Vagina (tissue), 2 donors: ENCODE results near the gene LRCH1. TPM values are rescaled to one million over a fixed set of nuclear protein-coding genes. Genes with fewer than 3 reads are reported as not detected.
A peak's percentile ranks its signal among the peaks of the same experiment; 100 is the strongest.

Experiments used
- DNase-seq, 2 donors: peaks; one replicate each; pipeline ENCODE4 v3.0.0-alpha.2; 2017; ENCODE audit errors: extremely low spot score in 2 of 2
- H3K27ac ChIP-seq: fragments of 200-600 bp; sonication (generic); one replicate; pipeline ENCODE4 v1.5.1; 2019
- H3K27me3 ChIP-seq: fragments of 200-600 bp; sonication (generic); one replicate; pipeline ENCODE4 v1.5.1; 2019
- H3K36me3 ChIP-seq, 2 donors: fragments of 200-600 bp; sonication (generic); one replicate each; pipeline ENCODE4 v1.5.1; 2017 to 2019
- H3K4me1 ChIP-seq: fragments of 200-600 bp; sonication (generic); one replicate; pipeline ENCODE4 v1.5.1; 2019
- H3K4me3 ChIP-seq, 2 donors: fragments of 200-600 bp; sonication (generic); 1 replicate in 1 of 2; 2 replicates in 1 of 2; pipeline ENCODE4 v1.5.1; 2016 to 2019
- H3K9me3 ChIP-seq: fragments of 200-600 bp; sonication (generic); one replicate; pipeline ENCODE4 v1.5.1; 2019
- CTCF ChIP-seq, 3 experiments: fragments of 450-650 bp in 2 of 3; fragments of 200-600 bp in 1 of 3; sonication (generic) in 1 of 3; IDR thresholded peaks; one replicate each; pipeline ENCODE4 v1.5.1; 2017 to 2019; ENCODE audit warnings: antibody characterized with exemption in 3 of 3, mild to moderate bottlenecking in 2 of 3, moderate library complexity in 2 of 3
- POLR2A ChIP-seq, 2 donors: fragments of 450-650 bp; IDR thresholded peaks; one replicate each; pipeline ENCODE4 v1.6.1; 2017; ENCODE audit warnings: antibody characterized with exemption in 2 of 2, mild to moderate bottlenecking in 2 of 2, moderate library complexity in 2 of 2
- POLR2AphosphoS5 ChIP-seq, 2 donors: sonication (generic); formaldehyde crosslinking; IDR thresholded peaks; one replicate each; pipeline ENCODE4 v1.9.0; 2017; ENCODE audit warnings: antibody characterized with exemption in 2 of 2, mild to moderate bottlenecking in 2 of 2, low read depth in 1 of 2; ENCODE audit not compliant: insufficient read depth in 1 of 2
- intact Hi-C: fragments of 100-400 bp; cut with DNase I; formaldehyde crosslinking; loops from one replicate; pipeline ENCODE4 v1.15.1; 2023
- total RNA-seq: library from RNA; depleted of rRNA; stranded (reverse); fragments of >200 nt; gene quantifications from one replicate; pipeline ENCODE4 v1.2.3, GENCODE V29; 2016

LRCH1 gene
- total RNA-seq, 1 donor from 2014 or later: 21.4 TPM

DNA sequence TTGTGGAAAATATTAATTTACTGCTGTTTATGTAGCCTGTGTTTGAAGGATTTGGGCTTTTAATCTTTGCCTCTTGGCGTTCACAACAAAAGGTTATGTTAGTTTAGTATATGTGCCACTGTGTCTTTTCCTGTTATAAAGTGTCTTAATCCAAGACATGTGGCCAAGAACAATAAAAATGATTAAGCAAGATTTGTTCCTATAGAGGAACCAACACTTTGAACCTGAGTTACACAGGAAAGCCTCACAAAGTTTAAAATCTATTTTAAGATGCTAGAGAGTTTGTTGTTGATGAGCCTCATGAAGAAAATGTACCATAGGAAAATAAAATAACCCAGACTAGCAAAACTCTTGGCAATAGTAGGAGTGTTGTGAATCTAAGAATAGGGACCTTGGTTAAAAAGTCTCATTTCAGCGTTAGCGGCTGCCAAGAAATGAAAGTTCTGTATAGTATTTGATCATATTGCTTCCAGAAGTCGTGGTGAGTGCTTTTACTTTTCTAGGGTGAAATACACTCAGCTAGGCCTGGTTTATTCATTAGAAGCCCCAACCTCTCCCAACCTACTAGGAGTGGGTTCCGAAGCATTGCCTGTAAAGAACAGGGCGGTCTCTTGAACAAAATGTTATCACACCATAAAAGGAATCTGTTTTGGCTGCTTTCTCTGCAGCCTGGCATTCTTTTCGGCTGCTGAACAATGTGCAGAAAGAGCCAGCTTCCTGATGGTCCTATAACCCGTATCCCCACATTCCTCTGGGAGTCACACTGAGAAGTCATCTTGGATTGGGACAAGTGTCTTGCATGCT lies 102.6 kb downstream of the LRCH1 start:
- no peak overlapping the region for H3K4me3 ChIP-seq
- no peaks in the 10 kb centered on the region for H3K9me3 ChIP-seq
- intact Hi-C loops: no loop called here
- no peak for TF ChIP-seq POLR2A (IDR thresholded peaks at IDR 0.05)
- TF ChIP-seq CTCF (IDR thresholded peaks at IDR 0.05): no peak
- TF ChIP-seq POLR2AphosphoS5 (IDR thresholded peaks at IDR 0.05; ENCODE audit: insufficient read depth in 1 of 2, low read depth in 1 of 2): peak in 1 of 2 donors; percentile 79
- H3K36me3 ChIP-seq: no peaks in the 10 kb centered on the region
- peak overlapping the region; percentile 64 for H3K27ac ChIP-seq
- no peaks in the 10 kb centered on the region for H3K27me3 ChIP-seq
- peaks cover 24% of the 10 kb centered on the region for H3K4me1 ChIP-seq
- no peak for DNase-seq

GRCh38 chr13:46656786-46657185 lies 103.8 kb downstream of the LRCH1 start:
- no peak for DNase-seq
- Histone ChIP-seq H3K4me1 (peaks cover 24% of the 10 kb centered on the region), H3K9me3 (no peaks in the 10 kb centered on the region), H3K27ac (peak overlapping the region; percentile 64), H3K4me3 (no peak overlapping the region), H3K36me3 (no peaks in the 10 kb centered on the region), H3K27me3 (no peaks in the 10 kb centered on the region)
- intact Hi-C loops: no loop called here
- no peak for TF ChIP-seq POLR2A (IDR thresholded peaks at IDR 0.05)
- TF ChIP-seq POLR2AphosphoS5 (IDR thresholded peaks at IDR 0.05; ENCODE audit: insufficient read depth in 1 of 2, low read depth in 1 of 2): no peak
- TF ChIP-seq CTCF (IDR thresholded peaks at IDR 0.05): no peak

DNA sequence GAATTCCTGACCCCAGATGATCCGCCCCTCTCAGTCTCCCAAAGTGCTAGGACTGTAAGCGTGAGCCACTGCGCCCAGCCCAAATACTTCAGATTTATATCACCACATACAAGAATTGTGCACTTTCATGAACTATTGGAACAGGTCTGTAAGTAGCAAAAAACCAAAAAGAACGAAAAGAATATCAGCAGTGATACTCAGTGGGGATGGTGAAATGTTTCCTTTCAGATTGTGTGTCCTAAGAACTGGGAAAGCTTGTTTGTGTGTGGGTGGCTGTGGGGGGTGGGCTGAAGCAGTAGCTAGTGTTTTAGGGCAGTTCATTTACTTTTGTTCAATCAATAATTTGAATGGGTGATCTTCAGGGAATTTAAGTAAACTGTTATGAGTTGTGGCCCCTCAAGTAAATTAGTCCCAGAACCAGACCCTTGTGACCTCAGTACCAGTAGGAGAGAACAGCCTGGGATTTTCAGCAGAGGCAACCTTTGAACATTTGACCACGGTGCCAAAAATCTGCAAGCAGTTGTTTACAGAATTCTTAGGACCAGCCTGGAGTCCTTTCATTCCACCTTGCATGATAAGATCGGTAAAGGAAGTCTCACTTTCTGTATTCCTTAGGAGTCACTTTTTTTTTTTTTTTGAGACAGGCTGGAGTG lies 106.6 kb downstream of the LRCH1 start:
- H3K9me3 ChIP-seq: no peaks in the 10 kb centered on the region
- TF ChIP-seq POLR2A (IDR thresholded peaks at IDR 0.05) (no peak), POLR2AphosphoS5 (IDR thresholded peaks at IDR 0.05; ENCODE audit: insufficient read depth in 1 of 2, low read depth in 1 of 2) (no peak), CTCF (IDR thresholded peaks at IDR 0.05) (no peak)
- intact Hi-C loops: no loop called here

GRCh38 chr13:46660416-46660815 lies 107.4 kb downstream of the LRCH1 start:
- no peak for TF ChIP-seq POLR2A (IDR thresholded peaks at IDR 0.05)
- no peak for TF ChIP-seq POLR2AphosphoS5 (IDR thresholded peaks at IDR 0.05; ENCODE audit: insufficient read depth in 1 of 2, low read depth in 1 of 2)
- no peak for TF ChIP-seq CTCF (IDR thresholded peaks at IDR 0.05)
- intact Hi-C loops: no loop called here
- H3K4me3 ChIP-seq: no peak overlapping the region
- no peaks in the 10 kb centered on the region for H3K27me3 ChIP-seq
- H3K27ac ChIP-seq: no peak overlapping the region
- peaks cover 35% of the 10 kb centered on the region for H3K4me1 ChIP-seq
- no peaks in the 10 kb centered on the region for H3K36me3 ChIP-seq
- H3K9me3 ChIP-seq: no peaks in the 10 kb centered on the region
- no peak for DNase-seq

More for the DNA sequence above, 106.6 kb downstream of the LRCH1 start:
- Histone ChIP-seq H3K36me3 (no peaks in the 10 kb centered on the region), H3K27me3 (no peaks in the 10 kb centered on the region), H3K4me1 (peaks cover 37% of the 10 kb centered on the region), H3K4me3 (no peak overlapping the region), H3K27ac (no peak overlapping the region)
- no peak for DNase-seq

GRCh38 chr13:46660857-46661256 lies 107.9 kb downstream of the LRCH1 start:
- H3K27ac ChIP-seq: no peak overlapping the region
- no peaks in the 10 kb centered on the region for H3K27me3 ChIP-seq
- intact Hi-C loops: no loop called here
- no peak for TF ChIP-seq POLR2A (IDR thresholded peaks at IDR 0.05)
- TF ChIP-seq CTCF (IDR thresholded peaks at IDR 0.05): no peak
- no peak for TF ChIP-seq POLR2AphosphoS5 (IDR thresholded peaks at IDR 0.05; ENCODE audit: insufficient read depth in 1 of 2, low read depth in 1 of 2)
- no peaks in the 10 kb centered on the region for H3K9me3 ChIP-seq
- no peak for DNase-seq
- no peak overlapping the region for H3K4me3 ChIP-seq
- H3K4me1 ChIP-seq: peaks cover 35% of the 10 kb centered on the region
- no peaks in the 10 kb centered on the region for H3K36me3 ChIP-seq
